Trophoblast cell (in vitro differentiated cells and primary cell): ENCODE results near the gene DCXR.

Source experiments
- DNase-seq, 2 donors: peaks; one replicate each; pipeline ENCODE4 v3.0.0-alpha.2; 2016
- H2AFZ ChIP-seq: 2 replicates; pipeline ENCODE4 v1.6.1; 2013; ENCODE audit warnings: low read length, moderate library complexity, mild to moderate bottlenecking; ENCODE audit not compliant: insufficient read depth, poor library complexity
- H2AK5ac ChIP-seq: 2 replicates; pipeline ENCODE4 v1.6.1; 2013; ENCODE audit warnings: mild to moderate bottlenecking, low read length
- H2BK120ac ChIP-seq: 2 replicates; pipeline ENCODE4 v1.6.1; 2013; ENCODE audit warnings: low read length, mild to moderate bottlenecking, moderate library complexity; ENCODE audit not compliant: insufficient read depth, poor library complexity
- H2BK12ac ChIP-seq: 2 replicates; pipeline ENCODE4 v1.6.1; 2013; ENCODE audit warnings: mild to moderate bottlenecking, low read length, moderate library complexity
- H2BK5ac ChIP-seq: 2 replicates; pipeline ENCODE4 v1.6.1; 2013; ENCODE audit warnings: low read length, low read depth, moderate library complexity, mild to moderate bottlenecking; ENCODE audit not compliant: poor library complexity
- H3K14ac ChIP-seq: 2 replicates; pipeline ENCODE4 v1.6.1; 2013; ENCODE audit warnings: mild to moderate bottlenecking, low read length
- H3K18ac ChIP-seq: 2 replicates; pipeline ENCODE4 v1.6.1; 2013; ENCODE audit warnings: mild to moderate bottlenecking, low read length
- H3K23ac ChIP-seq: 2 replicates; pipeline ENCODE4 v1.6.1; 2013; ENCODE audit warnings: low read length
- H3K27ac ChIP-seq: 2 replicates; pipeline ENCODE4 v1.5.1; 2013; ENCODE audit warnings: low read depth, mild to moderate bottlenecking, inconsistent platforms, low read length, moderate library complexity
- H3K27me3 ChIP-seq: 2 replicates; pipeline ENCODE4 v1.6.1; 2013; ENCODE audit warnings: inconsistent platforms, mild to moderate bottlenecking, low read length, moderate library complexity; ENCODE audit not compliant: insufficient read depth
- H3K36me3 ChIP-seq, 2 experiments: 1 replicate in 1 of 2; 2 replicates in 1 of 2; pipeline ENCODE4 v1.6.1; 2013; ENCODE audit warnings: low read length in 2 of 2, mild to moderate bottlenecking in 2 of 2, moderate library complexity in 1 of 2; ENCODE audit not compliant: insufficient read depth in 2 of 2, control insufficient read depth in 1 of 2
- H3K4ac ChIP-seq: 2 replicates; pipeline ENCODE4 v1.6.1; 2013; ENCODE audit warnings: low read depth, mild to moderate bottlenecking, low read length, moderate library complexity
- H3K4me1 ChIP-seq, 2 experiments: 1 replicate in 1 of 2; 2 replicates in 1 of 2; pipeline ENCODE4 v1.6.1; 2013; ENCODE audit warnings: low read length in 2 of 2, mild to moderate bottlenecking in 2 of 2, moderate library complexity in 1 of 2; ENCODE audit not compliant: insufficient read depth in 2 of 2, control insufficient read depth in 1 of 2
- H3K4me2 ChIP-seq: 2 replicates; pipeline ENCODE4 v1.6.1; 2013; ENCODE audit warnings: inconsistent platforms, mild to moderate bottlenecking, low read length, moderate library complexity
- H3K4me3 ChIP-seq: 2 replicates; pipeline ENCODE4 v1.5.1; 2013; ENCODE audit warnings: mild to moderate bottlenecking, low read depth, low read length, inconsistent platforms
- H3K79me1 ChIP-seq: one replicate; pipeline ENCODE4 v1.6.1; 2013; ENCODE audit warnings: low read length
- H3K79me2 ChIP-seq: 2 replicates; pipeline ENCODE4 v1.6.1; 2013; ENCODE audit warnings: low read length, mild to moderate bottlenecking; ENCODE audit not compliant: control insufficient read depth, insufficient read depth, poor library complexity
- H3K9ac ChIP-seq: 2 replicates; pipeline ENCODE4 v1.6.1; 2013; ENCODE audit warnings: mild to moderate bottlenecking, low read length
- H3K9me3 ChIP-seq: 2 replicates; pipeline ENCODE4 v1.6.1; 2013; ENCODE audit warnings: low read depth, mild to moderate bottlenecking, control low read depth, inconsistent platforms, low read length; ENCODE audit not compliant: insufficient read depth
- H4K12ac ChIP-seq: 2 replicates; pipeline ENCODE4 v1.6.1; 2013; ENCODE audit warnings: low read depth, mild to moderate bottlenecking, low read length, moderate library complexity
- H4K8ac ChIP-seq: 2 replicates; pipeline ENCODE4 v1.6.1; 2013; ENCODE audit warnings: low read depth, mild to moderate bottlenecking, low read length, moderate library complexity
- H4K91ac ChIP-seq: one replicate; pipeline ENCODE4 v1.6.1; 2013; ENCODE audit warnings: low read depth, mild to moderate bottlenecking, low read length, moderate library complexity
- WGBS: extraction: QIAGEN DNeasy Blood & Tissue Kit; methylation state at CpG from one replicate; pipeline ENCODE4 v1.1.7; 2013; ENCODE audit warnings: missing lambda C conversion rate; ENCODE audit not compliant: insufficient read length, insufficient coverage; ENCODE audit errors: extremely low coverage; 5-methylcytosine and 5-hydroxymethylcytosine counted together

The DCXR gene

GRCh38 chr17:82065638-82066303 is 28.3 kb upstream of the DCXR start, which contains the start of gene DUS1L:
Gene DUS1L, minus strand, starts transcription at chr17:82065804. Its CDS starts 745 bp downstream, at chr17:82065059.
- Histone ChIP-seq H3K4me3 (peak within 1 kb of the TSS; percentile 84), H2BK12ac (peak within 1 kb of the TSS; percentile 27), H3K4ac (peak within 1 kb of the TSS; percentile 91), H3K4me2 (peak within 1 kb of the TSS; percentile 97), H4K91ac (peak within 1 kb of the TSS; percentile 97), H3K9ac (peak within 1 kb of the TSS; percentile 87), H2AFZ (peak within 1 kb of the TSS; percentile 99), H3K23ac (no peak within 1 kb of the TSS), H4K8ac (peak within 1 kb of the TSS; percentile 100), H3K14ac (peak within 1 kb of the TSS; percentile 94), H2AK5ac (peak within 1 kb of the TSS; percentile 59), H3K79me1 (peaks cover 9% of the 10 kb centered on the region), H2BK5ac (peak within 1 kb of the TSS; percentile 71), H2BK120ac (peak within 1 kb of the TSS; percentile 76), H3K79me2 (peaks cover 10% of the 10 kb centered on the region), H3K9me3 (no peaks in the 10 kb centered on the region), H3K27ac (no peak within 1 kb of the TSS), H3K36me3 (peaks cover 29 to 32% of the 10 kb centered on the region in 2 experiments), H4K12ac (peak within 1 kb of the TSS; percentile 99), H3K27me3 (no peaks in the 10 kb centered on the region), H3K4me1 (peaks cover 11 to 12% of the 10 kb centered on the region in 2 experiments), H3K18ac (peak within 1 kb of the TSS; percentile 95)
- WGBS, result no CpG with 5 or more reads among the region's 88 CpGs
- peak in 1 of 2 donors; percentile 64 for DNase-seq

DNA sequence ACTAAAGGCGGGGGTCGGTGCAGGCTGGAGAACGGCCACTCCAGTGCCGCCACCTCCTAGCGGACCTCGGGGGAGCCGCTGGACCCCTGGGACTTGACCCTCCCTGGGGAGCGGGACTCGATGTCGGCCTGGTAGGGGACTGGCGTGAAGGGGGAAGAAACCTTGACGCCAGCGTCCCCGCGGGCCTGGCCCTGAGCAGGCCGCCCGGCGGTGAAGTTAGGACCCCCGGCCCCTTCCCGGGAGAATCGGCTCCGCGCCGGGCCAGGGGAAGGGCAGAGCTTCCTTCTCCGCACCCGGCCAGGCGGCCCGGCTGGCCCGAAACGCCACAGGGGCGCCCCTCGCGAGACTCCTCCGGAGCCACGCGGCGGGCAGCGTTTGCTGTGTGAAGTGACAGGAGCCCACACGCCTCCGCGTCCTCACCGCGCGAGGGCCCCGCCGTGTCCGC is 27.7 kb upstream of the DCXR start:
- Histone ChIP-seq H3K4ac (peak overlapping the region; percentile 91), H2BK120ac (peak overlapping the region; percentile 64), H2BK12ac (no peak overlapping the region), H3K4me1 (peaks cover 11 to 12% of the 10 kb centered on the region in 2 experiments), H3K36me3 (peaks cover 35 to 37% of the 10 kb centered on the region in 2 experiments), H4K91ac (peak overlapping the region; percentile 75), H3K27me3 (no peaks in the 10 kb centered on the region), H3K4me2 (peak overlapping the region; percentile 97), H2AK5ac (peak overlapping the region; percentile 7), H3K79me1 (peaks cover 9% of the 10 kb centered on the region), H3K9me3 (no peaks in the 10 kb centered on the region), H3K27ac (no peak overlapping the region), H4K12ac (peak overlapping the region; percentile 78), H4K8ac (peak overlapping the region; percentile 77), H2BK5ac (peak overlapping the region; percentile 71), H3K14ac (peak overlapping the region; percentile 83), H3K9ac (peak overlapping the region; percentile 87), H3K79me2 (peaks cover 10% of the 10 kb centered on the region), H3K18ac (peak overlapping the region; percentile 4), H3K23ac (no peak overlapping the region), H3K4me3 (peak overlapping the region; percentile 84), H2AFZ (peak overlapping the region; percentile 91)
- WGBS, result no CpG with 5 or more reads among the region's 47 CpGs
- DNase-seq, result peak in 1 of 2 donors; percentile 36

DNA sequence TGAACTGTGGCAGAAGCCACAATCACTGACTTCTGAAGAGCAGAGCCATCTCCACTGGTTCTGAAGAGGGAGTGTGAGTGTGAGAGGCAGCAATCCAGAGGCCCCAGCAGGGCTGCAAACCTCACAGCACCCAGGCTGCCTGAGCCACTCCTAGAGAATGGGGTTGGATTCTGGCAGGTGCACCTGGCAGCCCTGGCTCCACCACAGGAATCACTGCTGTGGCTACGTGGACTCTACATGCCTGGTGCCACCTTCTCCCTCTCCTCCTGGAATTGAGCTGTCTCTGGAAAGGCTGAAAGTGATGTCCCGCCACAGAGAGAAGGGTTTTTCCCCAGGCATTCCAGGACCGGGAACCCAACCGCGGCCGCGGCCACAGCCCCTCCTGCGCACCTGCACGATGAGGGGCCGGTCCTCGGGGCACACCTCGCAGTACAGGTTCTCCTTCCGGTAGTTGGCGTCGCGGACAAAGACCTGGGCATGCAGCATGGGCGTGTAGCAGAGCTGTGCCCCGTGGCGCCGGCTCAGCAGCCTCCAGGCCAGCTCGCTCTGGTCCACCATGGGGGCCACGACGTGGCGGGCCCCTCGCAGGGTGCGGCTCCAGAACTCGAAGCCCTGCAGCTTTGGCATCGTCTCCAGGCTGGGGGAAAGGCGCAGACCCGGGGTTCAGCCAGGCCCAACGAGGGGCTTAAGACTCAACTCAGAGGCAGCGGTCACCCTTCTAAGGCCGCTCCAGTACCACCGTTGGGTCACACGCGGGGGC is 27.1 kb upstream of the DCXR start:
- no peaks in the 10 kb centered on the region for H3K9me3 ChIP-seq
- H2BK12ac ChIP-seq, result no peak overlapping the region
- peak overlapping the region; percentile 91 for H3K4ac ChIP-seq
- H3K4me1 ChIP-seq, result peaks cover 11 to 12% of the 10 kb centered on the region in 2 experiments
- peak overlapping the region; percentile 84 for H3K4me3 ChIP-seq
- peak overlapping the region; percentile 77 for H4K8ac ChIP-seq
- H3K9ac ChIP-seq, result peak overlapping the region; percentile 87
- peak overlapping the region; percentile 10 for H2AFZ ChIP-seq
- H3K18ac ChIP-seq, result peak overlapping the region; percentile 4
- H3K27ac ChIP-seq, result no peak overlapping the region
- H3K36me3 ChIP-seq, result peaks cover 41 to 43% of the 10 kb centered on the region in 2 experiments
- peak overlapping the region; percentile 97 for H3K4me2 ChIP-seq
- H4K12ac ChIP-seq, result peak overlapping the region; percentile 78
- DNase-seq, result no peak
- H2BK5ac ChIP-seq, result no peak overlapping the region
- H3K79me2 ChIP-seq, result peaks cover 10% of the 10 kb centered on the region
- no peaks in the 10 kb centered on the region for H3K27me3 ChIP-seq
- H3K79me1 ChIP-seq, result peaks cover 9% of the 10 kb centered on the region
- H2AK5ac ChIP-seq, result peak overlapping the region; percentile 0
- H4K91ac ChIP-seq, result peak overlapping the region; percentile 75
- no peak overlapping the region for H3K14ac ChIP-seq
- no CpG with 5 or more reads among the region's 36 CpGs for WGBS
- no peak overlapping the region for H2BK120ac ChIP-seq
- no peak overlapping the region for H3K23ac ChIP-seq
